Measurements from ENCODE around the gene EVX1. TPM values are rescaled to one million over a fixed set of nuclear protein-coding genes. Genes with fewer than 3 reads are reported as not detected.

Gene EVX1
- not detected in 2 replicates for total RNA-seq

DNA sequence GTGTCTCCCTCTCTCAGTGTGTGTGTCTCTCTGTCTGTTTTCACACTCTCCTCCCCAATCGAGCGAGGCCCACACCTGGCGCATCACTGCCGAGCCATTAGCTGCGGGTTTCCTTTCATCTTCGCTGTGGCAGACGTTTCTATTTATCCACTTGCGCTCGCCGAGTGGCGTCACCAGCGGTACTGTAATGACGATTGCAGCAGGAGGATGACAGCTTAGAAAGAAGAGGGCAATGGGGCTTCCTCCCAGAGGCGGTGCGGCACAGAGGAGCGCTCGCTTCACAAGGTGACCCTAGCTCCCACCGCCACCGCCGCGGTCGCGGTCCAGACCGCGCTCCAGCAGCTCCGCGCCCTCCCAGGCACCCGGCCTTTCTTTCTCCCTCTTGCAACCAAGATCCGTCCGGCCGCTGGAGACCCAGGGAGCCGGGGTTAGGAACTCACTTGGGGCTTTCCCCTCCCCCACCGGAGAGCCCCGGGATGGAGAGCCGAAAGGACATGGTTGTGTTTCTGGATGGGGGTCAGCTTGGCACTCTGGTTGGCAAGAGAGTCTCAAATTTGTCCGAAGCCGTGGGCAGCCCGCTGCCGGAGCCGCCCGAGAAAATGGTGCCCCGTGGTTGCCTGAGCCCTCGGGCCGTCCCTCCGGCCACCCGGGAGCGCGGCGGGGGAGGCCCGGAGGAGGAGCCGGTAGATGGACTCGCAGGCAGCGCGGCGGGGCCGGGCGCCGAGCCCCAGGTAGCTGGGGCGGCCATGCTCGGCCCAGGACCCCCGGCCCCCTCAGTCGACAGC lies at the start of gene EVX1:
EVX1 (plus strand) TSS at position 248 of the 785 bp plus-strand sequence; CDS start at position 477, 229 bp downstream.

DNA sequence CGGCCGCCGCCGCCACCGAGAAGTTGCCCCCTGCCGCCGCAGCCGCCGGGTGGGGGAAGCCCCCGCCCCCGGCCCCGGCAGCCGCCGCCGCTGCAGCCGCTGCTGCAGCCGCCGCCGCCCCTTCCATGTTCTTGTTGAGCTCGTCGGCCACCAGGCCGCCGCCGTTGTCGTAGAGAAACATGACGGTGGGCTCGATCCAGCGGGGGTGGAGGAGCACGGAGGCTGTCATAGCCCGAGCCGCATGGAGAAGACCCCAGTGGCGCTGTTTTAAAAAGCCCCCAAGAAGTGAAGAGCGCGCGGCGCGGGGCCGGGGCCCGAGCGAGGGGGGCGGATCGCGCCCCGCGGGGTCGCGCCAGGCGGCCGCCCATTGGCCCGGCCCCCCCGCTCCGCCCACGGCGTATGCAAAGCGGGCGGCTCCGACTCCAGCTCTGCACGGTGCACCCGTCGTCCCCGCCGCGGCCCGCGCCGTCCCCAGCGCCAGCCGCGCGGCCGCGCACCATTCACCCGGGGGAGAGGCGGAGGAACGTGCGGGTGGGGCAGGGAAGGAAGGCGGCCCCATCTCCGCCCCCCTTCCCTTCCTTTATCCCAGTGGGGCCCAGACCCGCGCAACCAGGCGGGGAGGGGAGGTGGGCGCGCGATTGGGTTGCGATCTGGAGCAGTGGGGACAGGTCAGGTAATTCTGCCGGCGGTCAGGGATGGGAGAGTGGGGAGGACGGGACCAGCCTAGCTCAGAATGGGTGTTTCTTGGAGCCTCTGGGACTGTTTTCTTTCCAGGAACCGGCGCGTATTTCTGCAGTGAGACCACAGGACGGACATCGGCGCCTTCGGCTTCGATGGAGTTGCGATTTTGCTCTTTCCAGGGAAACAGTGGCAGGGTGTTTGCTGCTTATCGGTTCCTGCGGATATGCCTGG lies 42.5 kb upstream of the EVX1 start, which contains the start of gene HOXA13:
HOXA13 (minus strand) TSS at position 243 of the 912 bp plus-strand sequence; CDS start at position 229, 14 bp downstream.

Other genes starting within 250 kb of the EVX1 start
- gene HOXA1, start 146.8 kb upstream of the EVX1 start, total RNA-seq: 0.28 TPM in 1 of 2 replicates, not detected in the other
- not detected in 2 replicates for gene HOXA2, start 140.1 kb upstream of the EVX1 start, total RNA-seq
- gene HOXA4, start 112.0 kb upstream of the EVX1 start, total RNA-seq: not detected in 2 replicates
- gene HOXA5, start 99.1 kb upstream of the EVX1 start, total RNA-seq: not detected in 2 replicates
- gene HOXA6, start 95.0 kb upstream of the EVX1 start, total RNA-seq: not detected in 2 replicates
- not detected in 2 replicates for gene HOXA3, start 90.2 kb upstream of the EVX1 start, total RNA-seq
- not detected in 2 replicates for gene HOXA7, start 86.1 kb upstream of the EVX1 start, total RNA-seq
- 0.21 TPM in 1 of 2 replicates, not detected in the other for gene HOXA9, start 77.3 kb upstream of the EVX1 start, total RNA-seq
- not detected in 2 replicates for gene HOXA10, start 68.5 kb upstream of the EVX1 start, total RNA-seq
- not detected in 2 replicates for gene HOXA11, start 57.6 kb upstream of the EVX1 start, total RNA-seq
- gene HOXA13, start 42.7 kb upstream of the EVX1 start, total RNA-seq: not detected in 2 replicates

All from airway epithelial cell (primary cell).